ENCODE data around the gene LRRC38. TPM values are rescaled to one million over a fixed set of nuclear protein-coding genes. Genes with fewer than 3 reads are reported as not detected.
"Not testable (repeated sequence)": the region's sequence is repeated elsewhere in the genome, so short reads cannot be mapped to it uniquely, and the experiment has no call there.

Gene LRRC38
- total and polyA plus RNA-seq, 2 of the 13 experiments (the other 11 are each of a cell fraction or from before 2014, with no cell fraction given): not detected

- DNase-seq (ENCODE audit: low spot score); CTCF ChIA-PET (ENCODE audit: low intra/inter-chr PET ratio, low total read pairs); H4K20me1 ChIP-seq (ENCODE audit: insufficient read depth, low read length); H3K36me3 ChIP-seq (replicated peaks in 1 of 2; ENCODE audit: control insufficient read depth in 1 of 2, insufficient read depth in 2 of 2, low read length in 2 of 2); H2AFZ ChIP-seq (ENCODE audit: low read length); H3K27ac ChIP-seq (ENCODE audit: extremely low read length, insufficient read depth, low read length); intact Hi-C loops (cut with micrococcal nuclease; ENCODE audit: unreplicated experiment); BruUV-seq (replicated peaks); H3K4me2 ChIP-seq (ENCODE audit: low read depth, low read length); H3K4me1 ChIP-seq (ENCODE audit: insufficient read depth, low read length); POLR2A ChIA-PET; ATAC-seq; in situ Hi-C loops (cut with HindIII; ENCODE audit: extremely low pct_ligation_motif_present, low pct_unique_long_range_greater_than_20kb); H3K79me2 ChIP-seq (ENCODE audit: insufficient read depth, low read length); H3K9me3 ChIP-seq (ENCODE audit: low read length); H3K9ac ChIP-seq (ENCODE audit: insufficient read depth, low read depth, low read length); FAIRE-seq; H3K27me3 ChIP-seq (ENCODE audit: control insufficient read depth in 1 of 2, insufficient read depth in 2 of 2, low read length in 2 of 2); H3K4me3 ChIP-seq (replicated peaks in 1 of 3; ENCODE audit: insufficient read depth in 1 of 3, low read depth in 2 of 3, low read length in 3 of 3): not testable (repeated sequence)
- WGBS (ENCODE audit: low lambda C conversion rate): 76% methylated on average over 6 of the region's 49 CpGs
Measured at GRCh38 chr1:13439104-13439783, 74.6 kb downstream of the LRRC38 start.

- Histone ChIP-seq H3K4me2 (ENCODE audit: low read depth, low read length) (no peak overlapping the region), H3K36me3 (replicated peaks in 1 of 2; ENCODE audit: control insufficient read depth in 1 of 2, insufficient read depth in 2 of 2, low read length in 2 of 2) (no peaks in the 10 kb centered on the region), H3K79me2 (ENCODE audit: insufficient read depth, low read length) (no peaks in the 10 kb centered on the region), H3K9ac (ENCODE audit: insufficient read depth, low read depth, low read length) (no peak overlapping the region), H3K27ac (ENCODE audit: extremely low read length, insufficient read depth, low read length) (no peak overlapping the region), H3K4me1 (ENCODE audit: insufficient read depth, low read length) (no peaks in the 10 kb centered on the region), H3K9me3 (ENCODE audit: low read length) (no peaks in the 10 kb centered on the region), H2AFZ (ENCODE audit: low read length) (no peak overlapping the region), H4K20me1 (ENCODE audit: insufficient read depth, low read length) (no peaks in the 10 kb centered on the region), H3K27me3 (ENCODE audit: control insufficient read depth in 1 of 2, insufficient read depth in 2 of 2, low read length in 2 of 2) (peaks cover 0 to 9% of the 10 kb centered on the region in 2 experiments; a peak in 1 of 5 replicates), H3K4me3 (replicated peaks in 1 of 3; ENCODE audit: insufficient read depth in 1 of 3, low read depth in 2 of 3, low read length in 3 of 3) (no peak overlapping the region)
- WGBS (ENCODE audit: low lambda C conversion rate): 35% methylated on average over 3 of the region's 3 CpGs
- FAIRE-seq (no peak), ATAC-seq (no peak), DNase-seq (ENCODE audit: low spot score) (no peak)
- intact Hi-C loops (cut with micrococcal nuclease; ENCODE audit: unreplicated experiment) (no loop called here), in situ Hi-C loops (cut with HindIII; ENCODE audit: extremely low pct_ligation_motif_present, low pct_unique_long_range_greater_than_20kb) (no loop called here)
- ChIA-PET CTCF (ENCODE audit: low intra/inter-chr PET ratio, low total read pairs) (no interaction called here), POLR2A (no interaction called here)
- BruUV-seq (replicated peaks): no TSS peak
- no peak for TF ChIP-seq ZNF333 (CRISPR knock-in tag; IDR thresholded peaks at IDR 0.05; ENCODE audit: borderline replicate concordance)
- no peak for TF ChIP-seq ZNF530 (CRISPR knock-in tag; IDR thresholded peaks at IDR 0.05; ENCODE audit: low read depth)
- no peak for TF ChIP-seq ZNF256 (CRISPR knock-in tag; conservative IDR thresholded peaks at IDR 0.05)
Measured at GRCh38 chr1:13435458-13435857, 78.3 kb downstream of the LRRC38 start.

- H3K27ac ChIP-seq (ENCODE audit: extremely low read length, insufficient read depth, low read length); H3K36me3 ChIP-seq (replicated peaks in 1 of 2; ENCODE audit: control insufficient read depth in 1 of 2, insufficient read depth in 2 of 2, low read length in 2 of 2); H3K4me1 ChIP-seq (ENCODE audit: insufficient read depth, low read length); DNase-seq (ENCODE audit: low spot score); H3K4me3 ChIP-seq (replicated peaks in 1 of 3; ENCODE audit: insufficient read depth in 1 of 3, low read depth in 2 of 3, low read length in 3 of 3); FAIRE-seq; intact Hi-C loops (cut with micrococcal nuclease; ENCODE audit: unreplicated experiment); in situ Hi-C loops (cut with HindIII; ENCODE audit: extremely low pct_ligation_motif_present, low pct_unique_long_range_greater_than_20kb); H3K9ac ChIP-seq (ENCODE audit: insufficient read depth, low read depth, low read length); CTCF ChIA-PET (ENCODE audit: low intra/inter-chr PET ratio, low total read pairs); H2AFZ ChIP-seq (ENCODE audit: low read length); BruUV-seq (replicated peaks); ATAC-seq; H3K4me2 ChIP-seq (ENCODE audit: low read depth, low read length); H3K9me3 ChIP-seq (ENCODE audit: low read length); H3K79me2 ChIP-seq (ENCODE audit: insufficient read depth, low read length); H4K20me1 ChIP-seq (ENCODE audit: insufficient read depth, low read length); H3K27me3 ChIP-seq (ENCODE audit: control insufficient read depth in 1 of 2, insufficient read depth in 2 of 2, low read length in 2 of 2); POLR2A ChIA-PET: not testable (repeated sequence)
- no CpG with 5 or more reads among the region's 32 CpGs for WGBS (ENCODE audit: low lambda C conversion rate)
Measured at GRCh38 chr1:13433694-13434358, 80.0 kb downstream of the LRRC38 start.

Measured in HepG2 (cell line).